IMR-90 (cell line): ENCODE data around the gene PLEKHA4. TPM values are rescaled to one million over a fixed set of nuclear protein-coding genes. Genes with fewer than 3 reads are reported as not detected.

Experiments
- ATAC-seq: fragments of 200-7000 bp; cut with Tn5 transposase; 2 replicates; pipeline ENCODE4 v1.9.1; 2020; ENCODE audit warnings: low read depth, mild to moderate bottlenecking, moderate library complexity
- BruUV-seq: library from RNA; stranded (reverse); fragments of 400-500 nt; replicated peaks from 2 replicates; lab custom pipeline; 2021; lab: Mats Ljungman, UMichigan
- CTCF ChIA-PET: fragments of 300-600 bp; formaldehyde crosslinking; extraction: SDS; loops from one replicate; lab custom pipeline; 2021; ENCODE audit warnings: antibody characterized with exemption; lab: Yijun Ruan, JAX
- POLR2A ChIA-PET: fragments of 300-600 bp; sonication (Branson Sonifier 250); formaldehyde crosslinking; loops from one replicate; lab custom pipeline; 2022; ENCODE audit warnings: antibody characterized with exemption; ENCODE audit not compliant: unreplicated experiment; lab: Charles Lee
- DNase-seq: peaks from one replicate; pipeline ENCODE4 v3.0.0; 2013
- H2AFZ ChIP-seq: replicated peaks from 2 replicates; pipeline ENCODE3; 2013; ENCODE audit warnings: low read length, mild to moderate bottlenecking; ENCODE audit not compliant: poor library complexity
- H2AK5ac ChIP-seq: 2 replicates; pipeline ENCODE4 v1.6.1; 2013; ENCODE audit warnings: low read depth, low read length, inconsistent platforms
- H2AK9ac ChIP-seq: replicated peaks from 2 replicates; pipeline ENCODE3; 2013; ENCODE audit warnings: mild to moderate bottlenecking, low read depth, low read length, moderate library complexity; ENCODE audit not compliant: poor library complexity
- H2BK120ac ChIP-seq: 2 replicates; pipeline ENCODE4 v1.6.1; 2013; ENCODE audit warnings: low read depth, low read length, inconsistent platforms
- H2BK15ac ChIP-seq: 3 replicates; pipeline ENCODE4 v1.6.1; 2013; ENCODE audit warnings: low read depth, low read length, inconsistent platforms
- H2BK20ac ChIP-seq: 2 replicates; pipeline ENCODE4 v1.6.1; 2013; ENCODE audit warnings: low read depth, mild to moderate bottlenecking, inconsistent platforms, low read length, moderate library complexity
- H2BK5ac ChIP-seq: 2 replicates; pipeline ENCODE4 v1.6.1; 2013; ENCODE audit warnings: mild to moderate bottlenecking, low read depth, low read length, inconsistent platforms; ENCODE audit not compliant: poor library complexity, severe bottlenecking
- H3K14ac ChIP-seq: replicated peaks from 2 replicates; pipeline ENCODE4 v1.6.1; 2013; ENCODE audit warnings: low read depth, low read length, inconsistent platforms
- H3K18ac ChIP-seq: 2 replicates; pipeline ENCODE4 v1.6.1; 2013; ENCODE audit warnings: low read depth, low read length, control low read depth
- H3K23ac ChIP-seq: 2 replicates; pipeline ENCODE4 v1.6.1; 2013; ENCODE audit warnings: low read depth, low read length, inconsistent platforms
- H3K27ac ChIP-seq: 2 replicates; pipeline ENCODE4 v1.5.1; 2013; ENCODE audit warnings: mild to moderate bottlenecking, control low read depth, low read length; ENCODE audit not compliant: insufficient read depth
- H3K27me3 ChIP-seq: 2 replicates; pipeline ENCODE4 v1.6.1; 2013; ENCODE audit warnings: low read length; ENCODE audit not compliant: control insufficient read depth, insufficient read depth
- H3K36me3 ChIP-seq: 2 replicates; pipeline ENCODE4 v1.6.1; 2013; ENCODE audit warnings: low read length, mixed read lengths; ENCODE audit not compliant: control insufficient read depth, insufficient read depth
- H3K4ac ChIP-seq: 2 replicates; pipeline ENCODE4 v1.6.1; 2013; ENCODE audit warnings: low read depth, low read length, inconsistent platforms
- H3K4me1 ChIP-seq: 2 replicates; pipeline ENCODE4 v1.6.1; 2013; ENCODE audit warnings: low read length, mixed read lengths; ENCODE audit not compliant: control insufficient read depth, insufficient read depth
- H3K4me2 ChIP-seq: 2 replicates; pipeline ENCODE4 v1.6.1; 2013; ENCODE audit warnings: low read depth, mild to moderate bottlenecking, control low read depth, low read length, moderate library complexity
- H3K4me3 ChIP-seq: 2 replicates; pipeline ENCODE4 v1.5.1; 2013; ENCODE audit warnings: low read depth, mild to moderate bottlenecking, control low read depth, low read length, moderate library complexity; ENCODE audit not compliant: insufficient read depth
- H3K56ac ChIP-seq: 2 replicates; pipeline ENCODE4 v1.6.1; 2013; ENCODE audit warnings: low read length, inconsistent platforms; ENCODE audit not compliant: insufficient read depth; ENCODE audit errors: extremely low read depth
- H3K79me1 ChIP-seq, 2 experiments: 2 replicates each; pipeline ENCODE4 v1.6.1; 2013; ENCODE audit warnings: low read length in 2 of 2, inconsistent platforms in 1 of 2, low read depth in 1 of 2
- H3K9ac ChIP-seq: 2 replicates; pipeline ENCODE4 v1.6.1; 2013; ENCODE audit warnings: low read depth, low read length, control low read depth
- H3K9me1 ChIP-seq: 2 replicates; pipeline ENCODE4 v1.6.1; 2013; ENCODE audit warnings: low read length, inconsistent platforms; ENCODE audit not compliant: insufficient read depth
- H3K9me3 ChIP-seq: 2 replicates; pipeline ENCODE4 v1.6.1; 2013; ENCODE audit warnings: low read length; ENCODE audit not compliant: control insufficient read depth, insufficient read depth
- H4K20me1 ChIP-seq: 2 replicates; pipeline ENCODE4 v1.6.1; 2013; ENCODE audit warnings: low read length, inconsistent platforms; ENCODE audit not compliant: insufficient read depth
- H4K5ac ChIP-seq: 2 replicates; pipeline ENCODE4 v1.6.1; 2013; ENCODE audit warnings: mild to moderate bottlenecking, low read depth, low read length, control low read depth
- H4K8ac ChIP-seq, 2 experiments: 2 replicates each; pipeline ENCODE4 v1.6.1; 2013; ENCODE audit warnings: low read depth in 2 of 2, low read length in 2 of 2, control low read depth in 1 of 2, inconsistent platforms in 1 of 2
- H4K91ac ChIP-seq: 2 replicates; pipeline ENCODE4 v1.6.1; 2013; ENCODE audit warnings: low read depth, low read length, inconsistent platforms; ENCODE audit not compliant: insufficient read depth
- BHLHE40 ChIP-seq: fragments of 150-350 bp; IDR thresholded peaks from 2 replicates; pipeline ENCODE4 v1.6.1; 2016; ENCODE audit warnings: mild to moderate bottlenecking, low read depth, low read length
- CEBPB ChIP-seq: IDR thresholded peaks from 2 replicates; pipeline ENCODE4 v1.6.1; 2012; ENCODE audit warnings: low read depth, low read length, improper control_type of control experiment
- CHD1 ChIP-seq: IDR thresholded peaks from 2 replicates; pipeline ENCODE4 v1.6.1; 2012; ENCODE audit warnings: low read depth, low read length, improper control_type of control experiment
- CTCF ChIP-seq: conservative IDR thresholded peaks from 2 replicates; pipeline ENCODE4 v1.5.1; 2012; ENCODE audit warnings: mild to moderate bottlenecking, low read depth, low read length, improper control_type of control experiment
- ELK1 ChIP-seq: fragments of 150-350 bp; IDR thresholded peaks from 2 replicates; pipeline ENCODE4 v1.6.1; 2016; ENCODE audit warnings: low read depth, mild to moderate bottlenecking, low read length, moderate library complexity, borderline replicate concordance
- FOS ChIP-seq: fragments of 150-350 bp; IDR thresholded peaks from 2 replicates; pipeline ENCODE4 v1.6.1; 2016; ENCODE audit warnings: low read depth, low read length
- MAZ ChIP-seq: IDR thresholded peaks from 2 replicates; pipeline ENCODE4 v1.6.1; 2012; ENCODE audit warnings: low read depth, mild to moderate bottlenecking, low read length, improper control_type of control experiment, moderate library complexity, borderline replicate concordance
- MXI1 ChIP-seq: IDR thresholded peaks from 2 replicates; pipeline ENCODE4 v1.6.1; 2012; ENCODE audit warnings: low read depth, mild to moderate bottlenecking, low read length, moderate library complexity, borderline replicate concordance
- NFE2L2 ChIP-seq: fragments of 150-350 bp; IDR thresholded peaks from 2 replicates; pipeline ENCODE4 v1.6.1; 2016; ENCODE audit warnings: low read depth, mild to moderate bottlenecking, low read length
- POLR2A ChIP-seq: IDR thresholded peaks from 2 replicates; pipeline ENCODE4 v1.6.1; 2012; ENCODE audit warnings: mild to moderate bottlenecking, low read depth, low read length
- RAD21 ChIP-seq: IDR thresholded peaks from 2 replicates; pipeline ENCODE4 v1.6.1; 2012; ENCODE audit warnings: low read length, improper control_type of control experiment
- RCOR1 ChIP-seq: IDR thresholded peaks from 2 replicates; pipeline ENCODE4 v1.6.1; 2012; ENCODE audit warnings: mild to moderate bottlenecking, low read length, improper control_type of control experiment; ENCODE audit not compliant: insufficient replicate concordance
- RFX5 ChIP-seq: IDR thresholded peaks from 2 replicates; pipeline ENCODE4 v1.8.0; 2012; ENCODE audit warnings: low read depth, mild to moderate bottlenecking, low read length, moderate library complexity
- SMC3 ChIP-seq: fragments of 150-350 bp; IDR thresholded peaks from 2 replicates; pipeline ENCODE4 v1.6.1; 2016; ENCODE audit warnings: low read depth, mild to moderate bottlenecking, antibody characterized with exemption, low read length, moderate library complexity
- USF2 ChIP-seq: fragments of 150-350 bp; IDR thresholded peaks from 2 replicates; pipeline ENCODE4 v1.6.1; 2017; ENCODE audit warnings: mild to moderate bottlenecking, antibody characterized with exemption, low read length, low read depth
- WGBS, 2 experiments: methylation state at CpG; one replicate each; pipeline versions ENCODE4 v1.1.5 to v1.1.7; 2013; ENCODE audit warnings: missing lambda C conversion rate in 2 of 2; ENCODE audit not compliant: insufficient read length in 1 of 2; ENCODE audit errors: extremely low coverage in 2 of 2; 5-methylcytosine and 5-hydroxymethylcytosine counted together
- dilution Hi-C: fragments of 300-500 bp; cut with HindIII; formaldehyde crosslinking; loops from one replicate; pipeline ENCODE4 v1.14.3; 2018; ENCODE audit warnings: low sequenced_read_pairs; ENCODE audit not compliant: unreplicated experiment
- in situ Hi-C: fragments of 300-500 bp; cut with MboI; formaldehyde crosslinking; loops from 3 replicates; pipeline ENCODE4 v1.14.3; 2019; ENCODE audit warnings: low sequenced_read_pairs, inconsistent platforms, mixed read lengths
- intact Hi-C: fragments of 100-400 bp; cut with micrococcal nuclease; formaldehyde crosslinking; loops from 2 replicates; pipeline ENCODE4 v1.10.0; 2022
- polyA plus RNA-seq, 3 experiments: library from polyadenylated mRNA; depleted of rRNA; stranded (reverse); fragments of >200 nt; gene quantifications; 2 replicates each; pipeline ENCODE4 v1.2.3, GENCODE V29; 2012; ENCODE audit warnings: low replicate concordance in 1 of 3
- total RNA-seq: library from RNA; depleted of rRNA; stranded (reverse); fragments of >200 nt; gene quantifications from 2 replicates; pipeline ENCODE4 v1.2.3, GENCODE V29; 2012

Gene PLEKHA4
- total and polyA plus RNA-seq, 2 of the 4 experiments (the other 2 are of a cell fraction) = 4.5 to 14.4 TPM

- H2BK15ac ChIP-seq = no peak overlapping the region
- no peaks in the 10 kb centered on the region for H4K20me1 ChIP-seq
- BruUV-seq = no TSS peak
- no peak overlapping the region for H3K18ac ChIP-seq
- H3K9me3 ChIP-seq = no peaks in the 10 kb centered on the region
- H4K5ac ChIP-seq = no peak overlapping the region
- 0 out of 4 replicates have a peak, but pooled peaks cover 0 to 3% of the 10 kb centered on the region in 2 experiments for H3K79me1 ChIP-seq
- no peak overlapping the region for H3K4me2 ChIP-seq
- H2BK5ac ChIP-seq = no peak overlapping the region
- intact Hi-C loops = no loop called here
- H3K27me3 ChIP-seq = no peaks in the 10 kb centered on the region
- dilution Hi-C loops = no loop called here
- no peak overlapping the region for H2BK120ac ChIP-seq
- WGBS, 2 experiments = 86% methylated on average over 1 of the region's 4 CpGs; no CpG with 5 or more reads in 1 of the 2 experiments
- no peak overlapping the region for H2AK5ac ChIP-seq
- no peak overlapping the region for H2BK20ac ChIP-seq
- H3K56ac ChIP-seq = no peak overlapping the region
- H3K36me3 ChIP-seq = peaks cover 15% of the 10 kb centered on the region
- no peak overlapping the region for H2AFZ ChIP-seq
- ATAC-seq (no peak), DNase-seq (no peak)
- in situ Hi-C loops = loop anchor here (10.0 kb wide), 1 partner anchor 186 kb away; the partner anchor contains the start of gene CA11
- H3K9ac ChIP-seq = no peak overlapping the region
- CTCF ChIA-PET = interaction anchor here (1.2 kb wide), 1 partner anchor 43 kb away, joined by 3 read pairs; no protein-coding TSS in a partner anchor
- H4K91ac ChIP-seq = no peak overlapping the region
- H3K4me3 ChIP-seq = no peak overlapping the region
- H3K23ac ChIP-seq = no peak overlapping the region
- H3K4me1 ChIP-seq = peaks cover 2% of the 10 kb centered on the region
- TF ChIP-seq MXI1 (no peak), RAD21 (no peak), BHLHE40 (no peak), CHD1 (no peak), CEBPB (no peak), MAZ (no peak), POLR2A (no peak), FOS (no peak), CTCF (no peak), ELK1 (no peak), RFX5 (no peak), NFE2L2 (no peak), RCOR1 (no peak), SMC3 (no peak), USF2 (no peak)
- H2AK9ac ChIP-seq = no peak overlapping the region
- H3K9me1 ChIP-seq = no peaks in the 10 kb centered on the region
- H4K8ac ChIP-seq = no peak overlapping the region
- no peak overlapping the region for H3K4ac ChIP-seq
- POLR2A ChIA-PET = no interaction called here
- H3K27ac ChIP-seq = no peak overlapping the region
- no peak overlapping the region for H3K14ac ChIP-seq
Observed at GRCh38 chr19:48830965-48831364, 37.5 kb downstream of the PLEKHA4 start.
